H1 (cell line): Measurements from ENCODE around the gene CAGE1. TPM values are rescaled to one million over a fixed set of nuclear protein-coding genes. Genes with fewer than 3 reads are reported as not detected.

Source experiments
- CTCF ChIA-PET: fragments of 300-600 bp; sonication (Branson Sonifier 250); formaldehyde crosslinking; loops from one replicate; lab custom pipeline; 2021; ENCODE audit not compliant: partially characterized antibody; lab: Charles Lee
- POLR2A ChIA-PET: fragments of 300-600 bp; sonication (Branson Sonifier 250); formaldehyde crosslinking; loops from one replicate; lab custom pipeline; 2021; ENCODE audit warnings: inconsistent platforms; ENCODE audit not compliant: partially characterized antibody; lab: Charles Lee
- DNase-seq, 2 experiments: peaks; one replicate each; pipeline versions ENCODE4 v3.0.0 to v3.0.0-alpha.2; 2010 to 2022; ENCODE audit warnings: low spot score in 2 of 2, low read depth in 1 of 2, mixed read lengths in 1 of 2
- FAIRE-seq: peaks from 2 replicates; lab custom pipeline; 2011; peaks lifted over from hg19 to GRCh38; lab: Jason Lieb, UNC
- H2AFZ ChIP-seq: 2 replicates; pipeline ENCODE4 v1.8.1; 2012; ENCODE audit warnings: low read length, inconsistent platforms
- H2AK5ac ChIP-seq: 2 replicates; pipeline ENCODE4 v1.6.1; 2013; ENCODE audit warnings: low read depth, low read length
- H2BK120ac ChIP-seq: replicated peaks from 2 replicates; pipeline ENCODE3; 2013; ENCODE audit warnings: low read depth, low read length, inconsistent platforms
- H2BK12ac ChIP-seq: 2 replicates; pipeline ENCODE4 v1.6.1; 2013; ENCODE audit warnings: low read depth, low read length
- H2BK15ac ChIP-seq: 2 replicates; pipeline ENCODE4 v1.6.1; 2013; ENCODE audit warnings: low read length
- H2BK20ac ChIP-seq: 2 replicates; pipeline ENCODE4 v1.6.1; 2013; ENCODE audit warnings: low read length
- H2BK5ac ChIP-seq: 2 replicates; pipeline ENCODE4 v1.6.1; 2013; ENCODE audit warnings: low read depth, low read length
- H3K14ac ChIP-seq: 2 replicates; pipeline ENCODE4 v1.6.1; 2013; ENCODE audit warnings: inconsistent platforms; ENCODE audit not compliant: insufficient read length
- H3K18ac ChIP-seq: 2 replicates; pipeline ENCODE4 v1.6.1; 2013; ENCODE audit warnings: low read length; ENCODE audit errors: extremely low read depth
- H3K23ac ChIP-seq: 2 replicates; pipeline ENCODE4 v1.6.1; 2013; ENCODE audit warnings: inconsistent platforms; ENCODE audit not compliant: insufficient read length
- H3K23me2 ChIP-seq: 2 replicates; pipeline ENCODE4 v1.6.1; 2013; ENCODE audit warnings: low read depth, low read length
- H3K27ac ChIP-seq: 2 replicates; pipeline ENCODE4 v1.6.1; 2011; ENCODE audit warnings: low read depth, low read length, inconsistent platforms
- H3K27me3 ChIP-seq, 4 experiments: replicated peaks in 1 of 4; 1 replicate in 1 of 4; 2 replicates in 3 of 4; pipeline versions ENCODE4 v1.6.1 to v1.8.1; 2011 to 2013; ENCODE audit warnings: low read length in 3 of 4, mild to moderate bottlenecking in 3 of 4, inconsistent platforms in 2 of 4, mixed read lengths in 2 of 4, moderate library complexity in 1 of 4; ENCODE audit not compliant: control insufficient read depth in 3 of 4, insufficient read depth in 3 of 4; ENCODE audit errors: extremely low read depth in 1 of 4
- H3K36me3 ChIP-seq, 4 experiments: 2 replicates each; pipeline versions ENCODE4 v1.6.1 to v1.8.1; 2011 to 2013; ENCODE audit warnings: mild to moderate bottlenecking in 4 of 4, low read length in 3 of 4, moderate library complexity in 2 of 4, control low read depth in 1 of 4, inconsistent platforms in 1 of 4; ENCODE audit not compliant: insufficient read depth in 4 of 4, control insufficient read depth in 2 of 4
- H3K4ac ChIP-seq: replicated peaks from 2 replicates; pipeline ENCODE3; 2013; ENCODE audit warnings: low read length, low read depth, mixed read lengths, inconsistent platforms; ENCODE audit not compliant: insufficient read length
- H3K4me1 ChIP-seq, 4 experiments: replicated peaks in 1 of 4; 1 replicate in 1 of 4; 2 replicates in 3 of 4; pipeline versions ENCODE4 v1.6.1 to v1.8.1; 2011 to 2013; ENCODE audit warnings: low read length in 3 of 4, inconsistent platforms in 2 of 4, mixed read lengths in 1 of 4; ENCODE audit not compliant: insufficient read depth in 4 of 4, control insufficient read depth in 3 of 4
- H3K4me2 ChIP-seq, 2 experiments: 2 replicates each; pipeline versions ENCODE4 v1.6.1 to v1.8.1; 2011 to 2013; ENCODE audit warnings: low read depth in 2 of 2, low read length in 2 of 2, control low read depth in 1 of 2, inconsistent platforms in 1 of 2, mild to moderate bottlenecking in 1 of 2; ENCODE audit not compliant: insufficient read depth in 1 of 2
- H3K4me3 ChIP-seq, 4 experiments: fragments of 200-600, 300-600 bp in 1 of 4; sonication (generic), shearing (Covaris generic), sonication (Bioruptor Twin) in 1 of 4; 2 replicates each; pipeline versions ENCODE4 v1.5.1 to v1.8.1; 2011 to 2016; ENCODE audit warnings: low read length in 4 of 4, low read depth in 3 of 4, control low read depth in 2 of 4, inconsistent platforms in 2 of 4, mild to moderate bottlenecking in 2 of 4, mixed read lengths in 1 of 4, moderate library complexity in 1 of 4; ENCODE audit not compliant: insufficient read depth in 2 of 4; ENCODE audit errors: extremely low read depth in 1 of 4
- H3K56ac ChIP-seq: replicated peaks from 2 replicates; pipeline ENCODE3; 2013; ENCODE audit warnings: low read depth, mild to moderate bottlenecking, mixed read lengths, low read length, inconsistent platforms; ENCODE audit not compliant: insufficient read length
- H3K79me1 ChIP-seq: 2 replicates; pipeline ENCODE4 v1.6.1; 2013; ENCODE audit warnings: low read depth, low read length, control low read depth
- H3K79me2 ChIP-seq, 2 experiments: 2 replicates each; pipeline versions ENCODE4 v1.6.1 to v1.8.1; 2012 to 2013; ENCODE audit warnings: low read length in 2 of 2, mild to moderate bottlenecking in 2 of 2, inconsistent platforms in 1 of 2; ENCODE audit not compliant: insufficient read depth in 2 of 2, control insufficient read depth in 1 of 2
- H3K9ac ChIP-seq, 4 experiments: replicated peaks in 1 of 4; 1 replicate in 1 of 4; 2 replicates in 3 of 4; pipeline versions ENCODE4 v1.6.1 to v1.8.1; 2011 to 2013; ENCODE audit warnings: low read depth in 3 of 4, low read length in 3 of 4, control low read depth in 2 of 4, mild to moderate bottlenecking in 2 of 4, moderate library complexity in 2 of 4, inconsistent platforms in 1 of 4; ENCODE audit errors: extremely low read depth in 1 of 4
- H3K9me3 ChIP-seq, 2 experiments: 2 replicates each; pipeline versions ENCODE4 v1.6.1 to v1.8.1; 2012 to 2013; ENCODE audit warnings: mild to moderate bottlenecking in 2 of 2, moderate library complexity in 2 of 2, control low read depth in 1 of 2, inconsistent platforms in 1 of 2, low read depth in 1 of 2, low read length in 1 of 2, mixed read lengths in 1 of 2; ENCODE audit not compliant: insufficient read depth in 2 of 2
- H4K20me1 ChIP-seq, 2 experiments: replicated peaks in 1 of 2; 2 replicates each; pipeline versions ENCODE3 to v1.8.1; 2011 to 2013; ENCODE audit warnings: inconsistent platforms in 2 of 2, low read length in 2 of 2, mild to moderate bottlenecking in 1 of 2; ENCODE audit not compliant: insufficient read depth in 2 of 2, control insufficient read depth in 1 of 2
- H4K5ac ChIP-seq: 2 replicates; pipeline ENCODE4 v1.6.1; 2013; ENCODE audit warnings: low read length, low read depth, mixed read lengths, inconsistent platforms; ENCODE audit not compliant: insufficient read length
- H4K8ac ChIP-seq: 2 replicates; pipeline ENCODE4 v1.8.0; 2013; ENCODE audit warnings: mild to moderate bottlenecking, moderate library complexity, low read length, inconsistent platforms; ENCODE audit not compliant: insufficient read depth; ENCODE audit errors: extremely low read depth
- H4K91ac ChIP-seq: replicated peaks from 2 replicates; pipeline ENCODE3; 2013; ENCODE audit warnings: low read length, mixed read lengths, inconsistent platforms; ENCODE audit not compliant: insufficient read length
- KDM1A ChIP-seq: fragments of 200-600, 300-600 bp; sonication (generic); IDR thresholded peaks from 2 replicates; pipeline ENCODE4 v1.7.1; 2016; ENCODE audit warnings: mild to moderate bottlenecking, low read length, borderline replicate concordance
- WGBS, 2 experiments: shearing (Covaris generic) in 1 of 2; methylation state at CpG; one replicate each; pipeline versions ENCODE4 v1.1.6 to v1.1.7; 2013 to 2015; ENCODE audit warnings: low lambda C conversion rate in 2 of 2, mixed read lengths in 2 of 2, inconsistent platforms in 1 of 2, low coverage in 1 of 2, missing lambda C conversion rate in 1 of 2; ENCODE audit not compliant: insufficient replicate concordance in 2 of 2, insufficient coverage in 1 of 2, insufficient read length in 1 of 2; ENCODE audit errors: extremely low coverage in 1 of 2, missing lambda C conversion rate in 1 of 2; 5-methylcytosine and 5-hydroxymethylcytosine counted together
- polyA plus RNA-seq, 7 experiments: library from polyadenylated mRNA; depleted of rRNA in 3 of 7; stranded (reverse) in 5 of 7; unstranded in 2 of 7; fragments of >200 nt in 5 of 7; fragments of 200-250 nt in 2 of 7; gene quantifications; 1 replicate in 5 of 7; 2 replicates in 1 of 7; 4 replicates in 1 of 7; pipeline versions ENCODE4 v1.2.1 to v1.2.3, GENCODE V29; 2011 to 2013; ENCODE audit warnings: missing spikeins in 2 of 7, mixed read lengths in 2 of 7
- total RNA-seq: library from RNA; stranded (reverse); fragmentation: NEBNext Ultra II Directional; extraction: Animal tissue kit (Norgen Biotek cat#: 25700); gene quantifications from 2 replicates; pipeline ENCODE4 v1.2.1, GENCODE V29; 2021

CAGE1 gene
- total and polyA plus RNA-seq, 2 of the 8 experiments (the other 6 are each of a cell fraction or from before 2014, with no cell fraction given), result 0.09 TPM; not detected in 1

DNA sequence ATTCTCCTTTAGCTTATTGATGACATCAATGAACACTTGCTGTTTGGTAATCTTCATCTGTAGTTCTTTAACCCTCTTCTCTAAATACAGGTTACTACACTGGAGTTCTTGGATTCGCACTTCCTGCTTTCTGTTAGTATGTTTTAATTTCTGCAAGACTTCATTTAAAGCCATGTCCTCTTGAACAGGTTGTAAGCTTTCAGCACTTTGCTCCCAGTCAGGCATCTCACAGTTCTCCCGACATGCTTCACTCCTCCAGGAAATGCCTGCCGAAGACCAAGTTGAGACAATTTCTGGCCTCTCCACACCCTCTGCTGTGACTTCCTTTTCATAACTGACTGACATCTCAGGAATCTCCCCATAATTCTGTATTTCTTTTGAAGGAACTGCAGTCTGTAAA lies 15.8 kb downstream of the CAGE1 start:
- Histone ChIP-seq H3K23me2 (no peaks in the 10 kb centered on the region), H3K14ac (no peak overlapping the region), H2BK15ac (no peak overlapping the region), H2BK120ac (no peak overlapping the region), H2BK20ac (no peak overlapping the region), H3K9ac (no peak overlapping the region), H3K79me2 (no peaks in the 10 kb centered on the region), H2BK12ac (no peak overlapping the region), H3K4ac (no peak overlapping the region), H4K91ac (no peak overlapping the region), H3K27me3 (no peaks in the 10 kb centered on the region), H2BK5ac (no peak overlapping the region), H3K4me1 (no peaks in the 10 kb centered on the region), H4K5ac (no peak overlapping the region), H3K4me3 (no peak overlapping the region), H3K18ac (no peak overlapping the region), H3K36me3 (no peaks in the 10 kb centered on the region), H4K20me1 (no peaks in the 10 kb centered on the region), H2AK5ac (no peak overlapping the region), H3K23ac (no peak overlapping the region)
- ChIA-PET POLR2A (no interaction called here), CTCF (interaction anchor here (1.0 to 1.6 kb wide), 2 partner anchors 56 to 98 kb away, joined by 3 to 4 read pairs; no protein-coding TSS in a partner anchor)
- no peak for DNase-seq
- TF ChIP-seq KDM1A, result no peak
- TF ChIP-seq, all 59 proteins: peak for 0
- H3K56ac ChIP-seq, result no peak overlapping the region
- no peaks in the 10 kb centered on the region for H3K9me3 ChIP-seq
- no peak overlapping the region for H2AFZ ChIP-seq
- 80% methylated on average over 3 of the region's 3 CpGs; no CpG with 5 or more reads in 1 of the 2 experiments for WGBS, 2 experiments
- H3K27ac ChIP-seq, result no peak overlapping the region
- FAIRE-seq, result no peak
- H4K8ac ChIP-seq, result no peak overlapping the region
- H3K79me1 ChIP-seq, result no peaks in the 10 kb centered on the region
- H3K4me2 ChIP-seq, result no peak overlapping the region
